GM12878 (cell line): ENCODE measurements around the gene MSI2.

Source experiments
- BCL11A ChIP-seq: IDR thresholded peaks from 2 replicates; pipeline ENCODE4 v1.6.1; 2011; ENCODE audit warnings: low read depth, low read length
- FOS ChIP-seq: IDR thresholded peaks from 3 replicates; pipeline ENCODE4 v1.6.1; 2011; ENCODE audit warnings: borderline replicate concordance; ENCODE audit not compliant: insufficient read length; ENCODE audit errors: extremely low read depth
- MXI1 ChIP-seq: fragments of 150-350 bp; IDR thresholded peaks from 2 replicates; pipeline ENCODE4 v1.6.1; 2011; ENCODE audit warnings: low read depth, mild to moderate bottlenecking, inconsistent platforms, low read length, improper control_type of control experiment
- TF ChIP-seq, protein P1 (sequence below): IDR thresholded peaks from 2 replicates; pipeline ENCODE4 v1.6.1; 2011; ENCODE audit warnings: borderline replicate concordance, low read depth, mild to moderate bottlenecking, moderate library complexity, mixed read lengths, low read length; ENCODE audit not compliant: insufficient read depth; ENCODE audit errors: extremely low read length

DNA sequence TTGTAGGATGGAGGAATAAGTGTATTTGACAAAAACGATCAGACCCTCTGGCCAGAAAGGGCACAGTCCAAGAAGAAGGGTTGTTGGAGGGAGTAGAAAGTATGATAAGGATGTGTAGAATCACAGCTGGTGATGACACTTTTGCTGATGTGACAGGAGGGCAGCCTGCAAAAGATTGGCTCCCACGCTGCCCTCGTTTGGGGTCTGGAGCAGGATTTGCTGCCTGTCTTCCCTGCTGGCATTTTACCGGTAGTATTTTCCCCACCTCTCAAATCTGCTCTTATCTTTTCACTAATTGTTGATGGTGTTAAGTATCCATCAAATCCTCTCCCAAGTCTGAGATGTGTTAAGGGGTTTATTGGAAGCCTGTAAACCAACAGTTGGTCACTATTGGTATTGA lies 280.0 kb downstream of the MSI2 start:
- no peak for TF ChIP-seq FOS
- TF ChIP-seq BCL11A: no peak
- TF ChIP-seq MXI1: no peak
- TF ChIP-seq, protein P1, sequence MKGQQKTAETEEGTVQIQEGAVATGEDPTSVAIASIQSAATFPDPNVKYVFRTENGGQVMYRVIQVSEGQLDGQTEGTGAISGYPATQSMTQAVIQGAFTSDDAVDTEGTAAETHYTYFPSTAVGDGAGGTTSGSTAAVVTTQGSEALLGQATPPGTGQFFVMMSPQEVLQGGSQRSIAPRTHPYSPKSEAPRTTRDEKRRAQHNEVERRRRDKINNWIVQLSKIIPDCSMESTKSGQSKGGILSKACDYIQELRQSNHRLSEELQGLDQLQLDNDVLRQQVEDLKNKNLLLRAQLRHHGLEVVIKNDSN: no peak
